Kidney epithelial cell (primary cell): Measurements from ENCODE around the gene ANKRD55. TPM values are rescaled to one million over a fixed set of nuclear protein-coding genes. Genes with fewer than 3 reads are reported as not detected.
"Not testable (repeated sequence)": the region's sequence is repeated elsewhere in the genome, so short reads cannot be mapped to it uniquely, and the experiment has no call there.

ENCODE experiments used
- DNase-seq: peaks from one replicate; pipeline ENCODE4 v3.0.0-alpha.2; 2010; ENCODE audit warnings: low read depth
- H3K27me3 ChIP-seq: 2 replicates; pipeline ENCODE4 v1.6.0; 2011; ENCODE audit warnings: low read length; ENCODE audit not compliant: control insufficient read depth, insufficient read depth
- H3K36me3 ChIP-seq: 2 replicates; pipeline ENCODE4 v1.5.1; 2011; ENCODE audit warnings: low read length; ENCODE audit not compliant: control insufficient read depth, insufficient read depth
- H3K4me3 ChIP-seq: 2 replicates; pipeline ENCODE4 v1.5.1; 2011; ENCODE audit warnings: low read depth, mild to moderate bottlenecking, control low read depth, low read length
- total RNA-seq: library from RNA; depleted of rRNA; stranded (reverse); fragments of >200 nt; gene quantifications from 2 replicates; pipeline ENCODE4 v1.2.3, GENCODE V29; 2015
- TF ChIP-seq, protein P1 (sequence below): IDR thresholded peaks from 2 replicates; pipeline ENCODE4 v1.5.1; 2011; ENCODE audit warnings: mild to moderate bottlenecking, moderate library complexity, low read length, control low read depth, inconsistent platforms; ENCODE audit not compliant: insufficient read depth, poor library complexity, severe bottlenecking

ANKRD55 gene
- total RNA-seq, 1 donor from 2014 or later, result not detected

DNA sequence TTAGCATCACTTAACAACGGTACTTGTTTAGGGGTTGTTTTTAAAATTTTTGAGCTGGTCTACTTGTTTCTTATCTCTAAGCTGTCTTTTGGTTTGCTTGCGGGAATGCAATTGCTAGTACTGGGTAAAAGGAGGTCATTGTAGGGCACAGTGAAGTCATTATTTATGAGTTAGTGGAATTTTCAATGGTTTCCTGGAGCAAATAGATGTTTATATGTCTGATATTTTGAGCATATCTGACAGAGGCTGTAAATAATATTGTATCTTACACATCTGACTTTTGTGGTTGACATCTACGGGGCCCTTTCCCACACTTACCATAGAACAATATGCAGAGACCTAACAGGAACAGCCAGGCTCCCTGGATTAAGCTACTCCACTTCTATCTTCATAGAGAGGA lies 147.9 kb downstream of the ANKRD55 start:
- H3K4me3 ChIP-seq, result no peak overlapping the region
- H3K36me3 ChIP-seq, result no peaks in the 10 kb centered on the region
- TF ChIP-seq, protein P1, sequence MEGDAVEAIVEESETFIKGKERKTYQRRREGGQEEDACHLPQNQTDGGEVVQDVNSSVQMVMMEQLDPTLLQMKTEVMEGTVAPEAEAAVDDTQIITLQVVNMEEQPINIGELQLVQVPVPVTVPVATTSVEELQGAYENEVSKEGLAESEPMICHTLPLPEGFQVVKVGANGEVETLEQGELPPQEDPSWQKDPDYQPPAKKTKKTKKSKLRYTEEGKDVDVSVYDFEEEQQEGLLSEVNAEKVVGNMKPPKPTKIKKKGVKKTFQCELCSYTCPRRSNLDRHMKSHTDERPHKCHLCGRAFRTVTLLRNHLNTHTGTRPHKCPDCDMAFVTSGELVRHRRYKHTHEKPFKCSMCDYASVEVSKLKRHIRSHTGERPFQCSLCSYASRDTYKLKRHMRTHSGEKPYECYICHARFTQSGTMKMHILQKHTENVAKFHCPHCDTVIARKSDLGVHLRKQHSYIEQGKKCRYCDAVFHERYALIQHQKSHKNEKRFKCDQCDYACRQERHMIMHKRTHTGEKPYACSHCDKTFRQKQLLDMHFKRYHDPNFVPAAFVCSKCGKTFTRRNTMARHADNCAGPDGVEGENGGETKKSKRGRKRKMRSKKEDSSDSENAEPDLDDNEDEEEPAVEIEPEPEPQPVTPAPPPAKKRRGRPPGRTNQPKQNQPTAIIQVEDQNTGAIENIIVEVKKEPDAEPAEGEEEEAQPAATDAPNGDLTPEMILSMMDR, result no peak
- DNase-seq, result no peak
- H3K27me3 ChIP-seq, result no peaks in the 10 kb centered on the region

DNA sequence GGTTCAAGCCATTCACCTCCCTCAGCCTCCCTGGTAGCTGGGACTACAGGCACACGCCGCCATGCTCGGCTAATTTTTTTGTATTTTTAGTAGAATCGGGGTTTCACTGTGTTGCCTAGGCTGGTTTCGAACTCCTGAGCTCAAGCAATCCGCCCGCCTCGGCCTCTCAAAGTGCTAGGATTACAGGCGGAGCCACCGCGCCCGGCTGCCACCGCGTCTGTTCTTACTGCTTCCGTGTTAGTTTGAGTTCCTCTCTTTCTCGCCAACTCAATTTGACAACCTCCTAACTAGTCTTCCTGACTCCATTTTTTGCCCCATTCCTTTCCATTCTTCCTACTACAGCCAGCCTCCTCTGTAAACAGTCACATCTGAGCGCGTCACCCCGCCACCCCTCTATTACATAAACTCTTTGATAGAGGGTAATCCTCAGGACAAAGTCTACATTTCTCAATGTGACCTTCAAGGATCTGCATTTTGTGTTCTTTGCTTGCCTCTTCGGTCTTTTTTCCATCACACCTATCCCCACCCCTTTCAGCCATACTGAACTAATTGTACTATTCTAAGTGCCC lies 149.8 kb downstream of the ANKRD55 start:
- Histone ChIP-seq H3K4me3 (no peak overlapping the region), H3K27me3 (no peaks in the 10 kb centered on the region), H3K36me3 (no peaks in the 10 kb centered on the region)
- TF ChIP-seq, protein P1, result no peak
- DNase-seq, result no peak

DNA sequence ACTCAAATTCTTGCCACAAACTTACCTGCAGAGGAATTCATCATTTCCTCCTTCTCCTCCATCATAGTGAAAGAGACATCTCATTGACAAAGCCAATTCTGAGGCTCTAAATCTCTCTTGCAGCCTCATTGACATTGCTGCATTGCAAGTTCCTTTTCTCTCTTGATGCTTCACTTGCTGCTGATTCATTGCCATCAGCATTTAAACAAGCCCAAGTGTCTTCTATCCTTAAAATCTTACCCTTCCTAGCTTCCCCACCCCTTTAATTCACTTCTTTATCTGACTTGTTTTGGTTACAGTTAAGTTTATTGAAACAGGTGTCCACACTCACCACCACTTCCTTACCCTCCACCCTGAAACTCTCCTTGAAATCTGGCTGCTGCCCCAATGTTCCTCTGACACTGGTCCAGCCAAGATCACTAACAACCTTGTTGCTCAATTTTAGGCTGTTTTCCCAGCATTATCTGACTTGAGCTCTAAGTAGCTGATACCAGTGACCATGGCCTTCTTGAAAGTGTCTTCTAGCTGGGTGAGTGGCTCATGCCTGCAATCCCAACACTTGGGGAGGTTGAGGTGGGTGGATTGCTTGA lies 152.0 kb downstream of the ANKRD55 start:
- not testable (repeated sequence) for H3K4me3 ChIP-seq, H3K36me3 ChIP-seq, DNase-seq, H3K27me3 ChIP-seq

DNA sequence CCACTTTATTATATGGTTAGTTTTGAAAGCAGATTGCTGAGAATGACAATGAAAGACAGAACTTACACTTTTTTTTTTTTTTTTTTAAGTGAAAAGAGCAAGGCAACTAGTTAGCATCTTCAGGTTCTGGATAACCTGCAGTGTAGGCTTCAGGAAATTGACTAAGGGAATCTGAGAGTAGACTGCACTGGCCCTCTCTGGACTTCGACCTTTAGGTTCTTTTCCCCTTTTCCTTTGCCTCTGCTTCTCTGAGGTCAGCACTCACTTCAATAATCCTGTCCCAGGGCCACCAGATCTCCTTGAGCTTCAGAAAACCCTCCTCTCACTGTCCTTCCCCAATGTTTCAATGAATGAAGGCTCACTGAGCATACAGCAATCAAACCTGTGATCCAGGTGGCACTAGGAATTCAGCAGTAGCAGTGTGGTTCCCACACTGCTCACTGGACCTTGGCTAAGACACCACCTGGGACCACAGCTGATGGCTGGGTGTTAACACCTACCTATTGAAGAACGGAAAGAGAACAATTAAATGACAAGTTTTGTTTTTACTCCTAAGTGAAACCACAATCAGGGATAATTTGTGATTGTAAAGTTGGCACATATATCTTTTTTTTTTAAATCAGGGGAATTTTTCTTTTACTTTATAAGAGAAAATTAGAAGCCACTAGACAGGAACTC lies 152.6 kb downstream of the ANKRD55 start:
- no peak overlapping the region for H3K4me3 ChIP-seq
- no peaks in the 10 kb centered on the region for H3K27me3 ChIP-seq
- H3K36me3 ChIP-seq, result no peaks in the 10 kb centered on the region
- no peak for DNase-seq
- TF ChIP-seq, protein P1, result no peak

DNA sequence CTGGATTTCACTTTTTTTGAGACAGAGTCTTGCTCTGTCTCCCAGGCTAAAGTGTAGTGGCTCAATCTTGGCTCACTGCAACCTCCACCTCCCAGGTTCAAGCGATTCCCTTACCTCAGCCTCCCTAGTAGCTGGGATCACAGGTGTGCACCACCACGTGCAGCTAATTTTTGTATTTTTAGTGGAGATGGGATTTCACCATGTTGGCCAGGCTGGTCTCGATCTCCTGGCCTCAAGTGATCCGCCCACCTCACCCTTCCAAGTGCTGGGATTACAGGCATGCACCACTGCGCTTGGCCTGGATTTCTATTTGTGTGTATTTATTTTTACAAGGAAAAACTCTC lies 154.0 kb downstream of the ANKRD55 start:
- H3K4me3 ChIP-seq, DNase-seq, H3K36me3 ChIP-seq, H3K27me3 ChIP-seq: not testable (repeated sequence)

DNA sequence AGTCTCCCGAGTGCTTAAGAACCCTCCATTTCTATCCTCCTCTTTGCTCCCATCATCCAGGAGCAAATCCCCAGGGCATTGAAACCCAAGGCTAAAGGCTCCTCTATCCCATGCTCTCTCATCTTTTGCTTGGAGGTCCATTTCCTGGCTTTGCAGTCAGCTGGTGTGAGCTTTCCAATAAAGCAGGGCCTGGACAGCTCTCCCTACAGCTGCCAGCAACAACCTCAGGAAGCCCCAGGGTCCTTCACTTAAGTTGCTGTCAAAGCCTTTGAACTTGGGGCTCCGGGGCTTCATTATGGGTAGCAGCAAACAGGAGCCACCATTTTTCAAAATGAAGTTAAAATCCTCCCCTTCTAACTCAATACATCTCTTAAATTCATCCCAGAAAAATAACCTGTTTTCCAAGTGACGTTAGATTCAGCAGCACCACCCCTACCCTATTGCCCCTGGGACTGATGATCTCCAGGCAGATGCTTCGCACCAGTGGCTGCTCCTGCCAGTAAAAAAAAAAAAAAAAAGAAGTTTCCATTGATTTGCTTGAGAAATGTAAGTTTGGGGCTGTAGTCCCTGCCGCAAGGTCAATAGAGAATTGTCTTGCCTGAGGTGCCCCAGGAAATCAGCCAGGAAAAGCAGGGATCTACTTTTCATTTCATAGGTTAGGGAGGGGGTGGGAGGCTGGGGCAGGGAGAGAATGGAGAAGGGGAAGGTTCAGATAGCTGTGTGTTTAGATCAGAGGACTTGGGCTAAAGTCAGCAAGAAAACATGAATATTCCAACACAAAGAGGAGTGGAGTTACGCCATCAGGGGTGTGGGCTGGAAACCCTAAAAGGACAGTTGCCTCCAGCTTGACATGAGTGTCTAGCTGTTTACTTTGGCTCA lies 154.6 kb downstream of the ANKRD55 start:
- no peak for DNase-seq
- H3K4me3 ChIP-seq, result no peak overlapping the region
- no peaks in the 10 kb centered on the region for H3K27me3 ChIP-seq
- no peaks in the 10 kb centered on the region for H3K36me3 ChIP-seq
- TF ChIP-seq, protein P1, result no peak
